HCT116 (cell line): ENCODE results near the gene REPS1.

ENCODE experiments used
- ATF3 ChIP-seq: IDR thresholded peaks from 2 replicates; pipeline ENCODE4 v1.6.1; 2012
- CBX3 ChIP-seq: IDR thresholded peaks from 2 replicates; pipeline ENCODE4 v1.6.1; 2012; ENCODE audit warnings: low read depth
- CEBPB ChIP-seq: IDR thresholded peaks from 2 replicates; pipeline ENCODE4 v1.6.1; 2012; ENCODE audit warnings: low read depth
- CTCF ChIP-seq, 3 experiments: fragments of 200-600 bp in 1 of 3; sonication (generic) in 1 of 3; IDR thresholded peaks in 2 of 3; conservative IDR thresholded peaks in 1 of 3; 2 replicates each; pipeline ENCODE4 v1.5.1; 2012 to 2017; ENCODE audit warnings: low read depth in 2 of 3, low read length in 2 of 3, antibody characterized with exemption in 1 of 3, borderline replicate concordance in 1 of 3, control low read depth in 1 of 3, mild to moderate bottlenecking in 1 of 3, mixed read lengths in 1 of 3, mixed run types in 1 of 3, moderate library complexity in 1 of 3; ENCODE audit not compliant: insufficient read depth in 1 of 3
- EGR1 ChIP-seq: IDR thresholded peaks from 2 replicates; pipeline ENCODE4 v1.6.1; 2012; ENCODE audit warnings: low read depth
- EZH2 ChIP-seq: fragments of 200-600 bp; sonication (generic); IDR thresholded peaks from 2 replicates; pipeline ENCODE4 v1.6.1; 2017; ENCODE audit warnings: antibody characterized with exemption, mixed run types
- EZH2phosphoT487 ChIP-seq: fragments of 200-600 bp; IDR thresholded peaks from 2 replicates; pipeline ENCODE4 v1.6.1; 2018; ENCODE audit warnings: antibody characterized with exemption, borderline replicate concordance
- POLR2A ChIP-seq: IDR thresholded peaks from 2 replicates; pipeline ENCODE4 v1.7.0; 2011; ENCODE audit warnings: borderline replicate concordance; ENCODE audit not compliant: insufficient read depth, insufficient read length; ENCODE audit errors: extremely low read depth
- REST ChIP-seq: IDR thresholded peaks from 2 replicates; pipeline ENCODE4 v1.6.1; 2012; ENCODE audit warnings: low read depth
- YY1 ChIP-seq: IDR thresholded peaks from 2 replicates; pipeline ENCODE4 v1.6.1; 2011; ENCODE audit warnings: low read length, low read depth, moderate library complexity, mild to moderate bottlenecking; ENCODE audit not compliant: insufficient replicate concordance; ENCODE audit errors: extremely low read depth
- ZNF274 ChIP-seq: fragments of 200-500 bp; sonication (Bioruptor generic); IDR thresholded peaks from 2 replicates; pipeline ENCODE4 v1.6.1; 2014; ENCODE audit warnings: mild to moderate bottlenecking, low read depth, low read length, inconsistent platforms

- TF ChIP-seq CTCF (IDR thresholded peaks at IDR 0.05 in 2 of 3, conservative IDR thresholded peaks at IDR 0.05 in 1 of 3; ENCODE audit: borderline replicate concordance in 1 of 3, insufficient read depth in 1 of 3, low read depth in 2 of 3, low read length in 2 of 3) (no peak), EZH2 (no peak), ZNF274 (no peak), POLR2A (no peak), YY1 (no peak), REST (no peak), EZH2phosphoT487 (no peak), ATF3 (no peak), EGR1 (no peak), CBX3 (no peak), CEBPB (no peak)
Measured at GRCh38 chr6:138977242-138977641, 10.8 kb downstream of the REPS1 start.
